Activated CD4-positive, alpha-beta memory T cell treated with anti-CD3 and anti-CD28 coated beads for 36 hours (primary cell): Measurements from ENCODE around the gene PGRMC1. TPM values are rescaled to one million over a fixed set of nuclear protein-coding genes. Genes with fewer than 3 reads are reported as not detected.
"Not testable (repeated sequence)": the region's sequence is repeated elsewhere in the genome, so short reads cannot be mapped to it uniquely, and the experiment has no call there.

Source experiments
- CTCF ChIA-PET: fragments of 350-600 bp; sonication (Branson Sonifier 250); formaldehyde crosslinking; loops from one replicate; lab custom pipeline; 2021; ENCODE audit warnings: antibody characterized with exemption, inconsistent platforms; lab: Charles Lee
- POLR2A ChIA-PET: fragments of 350-600 bp; sonication (Branson Sonifier 250); formaldehyde crosslinking; loops from one replicate; lab custom pipeline; 2021; ENCODE audit warnings: antibody characterized with exemption; lab: Charles Lee
- DNase-seq: peaks from one replicate; pipeline ENCODE4 v3.0.0-alpha.2; 2020
- H3K27ac Mint-ChIP-seq: one replicate; pipeline ENCODE4 v1.8.0; 2021; ENCODE audit warnings: mixed read lengths
- H3K27me3 Mint-ChIP-seq: one replicate; pipeline ENCODE4 v1.8.0; 2021; ENCODE audit warnings: mixed read lengths
- H3K36me3 Mint-ChIP-seq: one replicate; pipeline ENCODE4 v1.8.0; 2021; ENCODE audit warnings: mixed read lengths
- H3K4me1 Mint-ChIP-seq: one replicate; pipeline ENCODE4 v1.8.0; 2021; ENCODE audit warnings: low read depth, mixed read lengths
- H3K4me3 Mint-ChIP-seq: one replicate; pipeline ENCODE4 v1.8.0; 2021; ENCODE audit warnings: mild to moderate bottlenecking, mixed read lengths
- H3K9me3 Mint-ChIP-seq: one replicate; pipeline ENCODE4 v1.8.0; 2021; ENCODE audit warnings: mixed read lengths
- intact Hi-C: fragments of 100-400 bp; cut with micrococcal nuclease; formaldehyde crosslinking; loops from one replicate; pipeline ENCODE4 v1.15.1; 2023
- total RNA-seq, 2 experiments: library from RNA; stranded (reverse); gene quantifications; one replicate each; pipeline ENCODE4 v1.2.3, GENCODE V29; 2021

The PGRMC1 gene
- total RNA-seq, 2 experiments from 2014 or later = 29.0 to 29.4 TPM

DNA sequence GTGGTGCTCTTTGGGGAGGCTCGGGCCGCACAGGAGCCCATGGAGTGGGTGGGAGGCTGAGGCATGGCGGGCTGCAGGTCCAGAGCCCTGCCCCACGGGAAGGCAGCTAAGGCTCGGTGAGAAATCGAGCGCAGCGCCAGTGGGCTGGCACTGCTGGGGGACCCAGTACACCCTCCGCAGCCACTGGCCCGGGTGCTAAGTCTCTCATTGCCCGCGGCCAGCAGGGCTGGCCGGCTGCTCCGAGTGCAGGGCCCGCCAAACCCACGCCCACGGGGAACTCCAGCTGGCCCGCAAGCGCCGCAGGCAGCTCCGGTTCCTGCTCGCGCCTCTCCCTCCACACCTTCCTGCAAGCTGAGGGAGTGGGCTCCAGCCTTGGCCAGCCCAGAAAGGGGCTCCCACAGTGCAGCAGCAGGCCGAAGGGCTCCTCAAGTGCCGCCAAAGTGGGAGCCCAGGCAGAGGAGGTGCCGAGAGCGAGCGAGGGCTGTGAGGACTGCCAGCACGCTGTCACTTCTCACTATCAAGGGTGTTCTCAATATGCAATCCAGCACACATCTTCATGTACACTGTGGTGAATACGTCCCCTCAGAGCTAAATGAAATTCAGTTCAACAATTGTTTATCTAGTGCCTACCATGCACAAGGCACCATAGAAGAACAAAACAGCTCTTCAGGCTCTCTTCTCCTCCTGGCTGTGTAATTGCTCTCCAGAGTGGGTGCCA lies 25.0 kb upstream of the PGRMC1 start:
- H3K4me1 Mint-ChIP-seq, H3K4me3 Mint-ChIP-seq, H3K27ac Mint-ChIP-seq, POLR2A ChIA-PET, intact Hi-C loops, CTCF ChIA-PET, DNase-seq, H3K9me3 Mint-ChIP-seq, H3K27me3 Mint-ChIP-seq, H3K36me3 Mint-ChIP-seq: not testable (repeated sequence)

- H3K36me3 Mint-ChIP-seq = no peaks in the 10 kb centered on the region
- H3K4me1 Mint-ChIP-seq = no peaks in the 10 kb centered on the region
- intact Hi-C loops = no loop called here
- no peaks in the 10 kb centered on the region for H3K9me3 Mint-ChIP-seq
- CTCF ChIA-PET = no interaction called here
- POLR2A ChIA-PET = no interaction called here
- no peak overlapping the region for H3K4me3 Mint-ChIP-seq
- no peak for DNase-seq
- H3K27ac Mint-ChIP-seq = no peak overlapping the region
- peaks cover 5% of the 10 kb centered on the region for H3K27me3 Mint-ChIP-seq
Observed at GRCh38 chrX:119211649-119212014, 24.5 kb upstream of the PGRMC1 start.

DNA sequence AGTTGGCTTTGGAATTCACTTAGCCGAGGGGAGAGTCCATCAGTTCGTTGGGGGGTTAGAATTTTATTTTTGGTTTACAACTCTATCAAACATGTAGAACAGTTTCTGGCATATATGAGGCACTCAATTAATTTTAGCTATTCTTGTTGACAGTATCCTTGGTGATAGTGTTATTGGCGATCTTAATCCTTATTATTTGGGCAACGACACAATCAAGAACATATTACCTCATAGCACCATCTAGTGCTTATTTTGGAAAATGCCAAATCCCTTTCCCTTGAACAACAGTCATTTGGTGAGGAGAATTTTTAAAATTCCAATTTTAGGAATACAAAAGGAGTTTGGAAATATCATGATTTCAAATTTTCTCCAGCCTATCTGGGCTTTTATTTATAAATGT lies 17.9 kb upstream of the PGRMC1 start:
- Mint-ChIP-seq H3K4me1 (no peaks in the 10 kb centered on the region), H3K27ac (no peak overlapping the region), H3K9me3 (no peaks in the 10 kb centered on the region), H3K27me3 (peaks cover 4% of the 10 kb centered on the region), H3K4me3 (no peak overlapping the region), H3K36me3 (no peaks in the 10 kb centered on the region)
- CTCF ChIA-PET = no interaction called here
- intact Hi-C loops = loop anchor here (5.0 kb wide), 1 partner anchor 96 kb away; no protein-coding TSS in a partner anchor
- POLR2A ChIA-PET = no interaction called here
- DNase-seq = no peak

- Mint-ChIP-seq H3K4me1 (no peaks in the 10 kb centered on the region), H3K9me3 (no peaks in the 10 kb centered on the region), H3K4me3 (no peak overlapping the region), H3K36me3 (no peaks in the 10 kb centered on the region), H3K27me3 (peaks cover 7% of the 10 kb centered on the region), H3K27ac (no peak overlapping the region)
- intact Hi-C loops = no loop called here
- ChIA-PET POLR2A (no interaction called here), CTCF (no interaction called here)
- DNase-seq = no peak
Observed at GRCh38 chrX:119222932-119223331, 13.2 kb upstream of the PGRMC1 start.

- CTCF ChIA-PET = no interaction called here
- intact Hi-C loops = no loop called here
- H3K4me3 Mint-ChIP-seq = no peak overlapping the region
- H3K36me3 Mint-ChIP-seq = no peaks in the 10 kb centered on the region
- POLR2A ChIA-PET = no interaction called here
- DNase-seq = no peak
- no peaks in the 10 kb centered on the region for H3K4me1 Mint-ChIP-seq
- peaks cover 7% of the 10 kb centered on the region for H3K27me3 Mint-ChIP-seq
- H3K27ac Mint-ChIP-seq = no peak overlapping the region
- H3K9me3 Mint-ChIP-seq = no peaks in the 10 kb centered on the region
Observed at GRCh38 chrX:119223783-119224182, 12.3 kb upstream of the PGRMC1 start.

- CTCF ChIA-PET = no interaction called here
- H3K4me1 Mint-ChIP-seq = peaks cover 4% of the 10 kb centered on the region
- H3K36me3 Mint-ChIP-seq = no peaks in the 10 kb centered on the region
- no peak overlapping the region for H3K27ac Mint-ChIP-seq
- H3K4me3 Mint-ChIP-seq = no peak overlapping the region
- H3K27me3 Mint-ChIP-seq = peaks cover 15% of the 10 kb centered on the region
- no peaks in the 10 kb centered on the region for H3K9me3 Mint-ChIP-seq
- no peak for DNase-seq
- POLR2A ChIA-PET = no interaction called here
- intact Hi-C loops = no loop called here
Observed at GRCh38 chrX:119226446-119226845, 9.6 kb upstream of the PGRMC1 start.

- Mint-ChIP-seq H3K4me3 (no peak overlapping the region), H3K4me1 (peaks cover 4% of the 10 kb centered on the region), H3K27ac (no peak overlapping the region), H3K27me3 (peaks cover 15% of the 10 kb centered on the region), H3K36me3 (no peaks in the 10 kb centered on the region), H3K9me3 (no peaks in the 10 kb centered on the region)
- no peak for DNase-seq
- POLR2A ChIA-PET = no interaction called here
- CTCF ChIA-PET = no interaction called here
- intact Hi-C loops = no loop called here
Observed at GRCh38 chrX:119228512-119229252, 7.4 kb upstream of the PGRMC1 start.

DNA sequence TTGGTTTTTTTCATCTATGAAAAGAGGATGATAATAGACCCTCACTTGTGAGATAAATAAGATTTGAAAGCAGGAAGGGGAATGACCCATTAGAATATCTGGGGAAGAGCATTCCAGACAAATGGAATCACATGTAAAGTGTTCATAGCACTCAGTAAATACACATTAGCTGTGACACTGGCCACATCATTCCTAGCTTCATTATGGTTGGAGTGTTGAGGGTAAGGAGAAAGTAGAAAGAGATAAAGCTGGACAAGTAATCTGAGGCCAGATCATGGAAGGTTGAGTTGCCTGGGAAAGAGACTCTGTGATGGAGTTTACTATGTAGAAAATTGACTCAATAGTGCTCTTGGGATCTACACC lies 6.9 kb upstream of the PGRMC1 start:
- DNase-seq = no peak
- H3K9me3 Mint-ChIP-seq = no peaks in the 10 kb centered on the region
- H3K27me3 Mint-ChIP-seq = peaks cover 17% of the 10 kb centered on the region
- CTCF ChIA-PET = no interaction called here
- H3K4me1 Mint-ChIP-seq = peaks cover 4% of the 10 kb centered on the region
- POLR2A ChIA-PET = no interaction called here
- H3K36me3 Mint-ChIP-seq = no peaks in the 10 kb centered on the region
- H3K27ac Mint-ChIP-seq = no peak overlapping the region
- H3K4me3 Mint-ChIP-seq = no peak overlapping the region
- intact Hi-C loops = no loop called here

GRCh38 chrX:119230850-119231249 lies 5.2 kb upstream of the PGRMC1 start:
- Mint-ChIP-seq H3K4me1 (peaks cover 4% of the 10 kb centered on the region), H3K9me3 (no peaks in the 10 kb centered on the region), H3K4me3 (no peak overlapping the region), H3K27ac (no peak overlapping the region), H3K36me3 (no peaks in the 10 kb centered on the region), H3K27me3 (peaks cover 14% of the 10 kb centered on the region)
- ChIA-PET POLR2A (no interaction called here), CTCF (no interaction called here)
- peak; percentile 49 for DNase-seq
- intact Hi-C loops = loop anchor here (10.0 kb wide), 3 partner anchors 256 to 886 kb away; partner anchors contain the start of genes LONRF3 and WDR44

- no peaks in the 10 kb centered on the region for H3K9me3 Mint-ChIP-seq
- POLR2A ChIA-PET = no interaction called here
- peaks cover 4% of the 10 kb centered on the region for H3K4me1 Mint-ChIP-seq
- CTCF ChIA-PET = no interaction called here
- peaks cover 14% of the 10 kb centered on the region for H3K27me3 Mint-ChIP-seq
- DNase-seq = no peak
- intact Hi-C loops = loop anchor here (10.0 kb wide), 3 partner anchors 257 to 887 kb away; partner anchors contain the start of genes LONRF3 and WDR44
- no peaks in the 10 kb centered on the region for H3K36me3 Mint-ChIP-seq
- no peak overlapping the region for H3K27ac Mint-ChIP-seq
- H3K4me3 Mint-ChIP-seq = no peak overlapping the region
Observed at GRCh38 chrX:119231936-119232445, 4.1 kb upstream of the PGRMC1 start.

GRCh38 chrX:119235051-119235511 lies 1.0 kb upstream of the PGRMC1 start:
- DNase-seq = no peak
- H3K4me1 Mint-ChIP-seq = peaks cover 21% of the 10 kb centered on the region
- POLR2A ChIA-PET = no interaction called here
- H3K27ac Mint-ChIP-seq = no peak overlapping the region
- peaks cover 2% of the 10 kb centered on the region for H3K27me3 Mint-ChIP-seq
- peak overlapping the region; percentile 80 for H3K4me3 Mint-ChIP-seq
- intact Hi-C loops = loop anchor here (10.0 kb wide), 3 partner anchors 260 to 890 kb away; partner anchors contain the start of genes LONRF3 and WDR44
- H3K36me3 Mint-ChIP-seq = peaks cover under 1% of the 10 kb centered on the region
- CTCF ChIA-PET = no interaction called here
- H3K9me3 Mint-ChIP-seq = no peaks in the 10 kb centered on the region
